Activated naive CD4-positive, alpha-beta T cell treated with anti-CD3 and anti-CD28 coated beads, Interleukin-2, amount 50 U/mL, for 24 hours (primary cell): Measurements from ENCODE around the gene CTRB2.
A peak's percentile ranks its signal among the peaks of the same experiment; 100 is the strongest.
"Not testable (repeated sequence)": the region's sequence is repeated elsewhere in the genome, so short reads cannot be mapped to it uniquely, and the experiment has no call there.

ENCODE experiments used
- H3K27ac Mint-ChIP-seq: one replicate; pipeline ENCODE4 v1.8.0; 2021; ENCODE audit warnings: mild to moderate bottlenecking, mixed read lengths
- H3K27me3 Mint-ChIP-seq: one replicate; pipeline ENCODE4 v1.8.0; 2021; ENCODE audit warnings: mixed read lengths
- H3K36me3 Mint-ChIP-seq: one replicate; pipeline ENCODE4 v1.8.0; 2021; ENCODE audit warnings: mixed read lengths
- H3K4me1 Mint-ChIP-seq: one replicate; pipeline ENCODE4 v1.8.0; 2021; ENCODE audit warnings: mixed read lengths
- H3K4me3 Mint-ChIP-seq: one replicate; pipeline ENCODE4 v1.8.0; 2021; ENCODE audit warnings: mild to moderate bottlenecking, mixed read lengths
- H3K9me3 Mint-ChIP-seq: one replicate; pipeline ENCODE4 v1.8.0; 2021; ENCODE audit warnings: mixed read lengths

Gene CTRB2

GRCh38 chr16:75223129-75223528 is 16.2 kb upstream of the CTRB2 start:
- not testable (repeated sequence) for H3K27ac Mint-ChIP-seq, H3K27me3 Mint-ChIP-seq, H3K36me3 Mint-ChIP-seq, H3K4me3 Mint-ChIP-seq, H3K9me3 Mint-ChIP-seq, H3K4me1 Mint-ChIP-seq

DNA sequence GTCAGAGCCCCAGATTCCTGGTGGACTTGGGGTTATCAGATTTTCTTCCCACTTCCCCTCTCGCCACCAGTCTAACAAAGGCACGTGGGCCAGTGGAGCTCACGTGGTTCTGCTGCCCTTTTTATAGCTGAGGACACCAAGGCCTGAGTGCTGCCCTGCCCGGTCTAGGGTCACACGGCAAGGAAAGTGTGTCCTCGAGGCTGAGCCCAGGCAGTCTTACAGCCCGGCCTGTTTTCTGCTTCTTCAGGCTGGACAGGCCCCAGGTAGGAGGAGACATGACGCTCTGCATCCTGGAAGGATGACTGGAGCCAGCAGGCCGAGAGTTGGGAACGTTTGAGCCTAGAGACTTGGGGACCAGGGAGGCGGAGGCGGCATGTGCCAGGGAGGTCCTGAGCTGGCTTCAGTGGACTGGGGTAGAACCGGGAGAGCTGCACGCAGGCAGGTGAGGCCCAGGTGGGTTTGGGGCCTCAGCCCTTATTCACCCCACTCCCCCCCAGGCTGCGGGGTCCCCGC is 15.4 kb upstream of the CTRB2 start:
- H3K4me1 Mint-ChIP-seq: peaks cover 8% of the 10 kb centered on the region
- no peaks in the 10 kb centered on the region for H3K27me3 Mint-ChIP-seq
- no peaks in the 10 kb centered on the region for H3K36me3 Mint-ChIP-seq
- H3K4me3 Mint-ChIP-seq: no peak overlapping the region
- H3K9me3 Mint-ChIP-seq: no peaks in the 10 kb centered on the region
- H3K27ac Mint-ChIP-seq: no peak overlapping the region

- Mint-ChIP-seq H3K36me3 (no peaks in the 10 kb centered on the region), H3K4me1 (peaks cover 8% of the 10 kb centered on the region), H3K27me3 (no peaks in the 10 kb centered on the region), H3K27ac (peak overlapping the region; percentile 82), H3K9me3 (no peaks in the 10 kb centered on the region), H3K4me3 (peak overlapping the region; percentile 72)
Measured at GRCh38 chr16:75219838-75220237, 12.9 kb upstream of the CTRB2 start.

- Mint-ChIP-seq H3K9me3 (no peaks in the 10 kb centered on the region), H3K4me3 (no peak overlapping the region), H3K4me1 (peaks cover 8% of the 10 kb centered on the region), H3K36me3 (no peaks in the 10 kb centered on the region), H3K27ac (no peak overlapping the region), H3K27me3 (no peaks in the 10 kb centered on the region)
Measured at GRCh38 chr16:75219088-75219487, 12.1 kb upstream of the CTRB2 start.

DNA sequence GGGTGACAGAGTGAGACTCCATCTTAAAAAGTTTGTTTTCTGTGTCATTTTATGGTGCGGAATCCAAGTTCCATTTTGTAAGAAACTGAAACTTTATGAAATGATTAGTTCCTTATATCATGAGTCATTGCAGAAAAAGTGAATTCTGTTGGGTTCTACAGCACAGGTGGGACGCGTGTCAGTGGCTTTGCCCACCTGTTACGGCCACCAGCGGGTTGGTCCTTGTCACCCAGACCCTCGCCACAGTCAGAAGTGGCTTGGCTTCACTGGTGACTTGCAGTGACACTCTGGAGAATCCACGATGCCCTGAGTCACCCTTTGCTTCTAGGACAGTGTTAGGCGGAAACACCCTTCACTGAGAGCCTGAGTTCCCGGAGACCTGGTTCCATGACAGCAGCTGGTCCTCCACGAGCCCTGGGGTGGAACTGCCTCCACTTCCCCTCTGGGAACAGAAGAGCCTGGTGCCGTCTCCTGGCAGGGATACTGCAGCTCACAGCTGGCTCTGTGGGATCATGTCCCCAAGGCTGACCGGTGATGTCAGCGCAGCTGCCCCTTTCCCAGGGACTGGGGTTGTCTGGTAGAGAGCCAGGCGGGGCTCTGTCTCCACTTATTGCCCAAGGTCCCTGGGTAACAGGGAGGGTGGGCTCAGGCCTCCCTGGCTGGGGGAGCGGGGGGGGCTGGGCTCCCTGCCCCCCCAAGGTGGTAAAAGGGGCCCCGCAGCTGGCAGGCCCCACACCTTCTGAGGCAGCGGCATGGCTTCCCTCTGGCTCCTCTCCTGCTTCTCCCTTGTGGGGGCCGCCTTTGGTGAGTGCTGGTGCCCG is 11.5 kb upstream of the CTRB2 start, which contains the start of gene CTRB1:
TSS of gene CTRB1 (plus strand) at position 733 of the 821 bp plus-strand sequence. CDS start at position 753, 20 bp downstream.
- Mint-ChIP-seq H3K4me3 (peak within 1 kb of the TSS; percentile 72), H3K27me3 (no peaks in the 10 kb centered on the region), H3K36me3 (no peaks in the 10 kb centered on the region), H3K4me1 (peaks cover 8% of the 10 kb centered on the region), H3K9me3 (no peaks in the 10 kb centered on the region), H3K27ac (peak within 1 kb of the TSS; percentile 82)

- no peaks in the 10 kb centered on the region for H3K9me3 Mint-ChIP-seq
- no peak overlapping the region for H3K27ac Mint-ChIP-seq
- H3K27me3 Mint-ChIP-seq: no peaks in the 10 kb centered on the region
- H3K36me3 Mint-ChIP-seq: no peaks in the 10 kb centered on the region
- no peak overlapping the region for H3K4me3 Mint-ChIP-seq
- H3K4me1 Mint-ChIP-seq: peaks cover 8% of the 10 kb centered on the region
Measured at GRCh38 chr16:75217389-75217851, 10.5 kb upstream of the CTRB2 start.

DNA sequence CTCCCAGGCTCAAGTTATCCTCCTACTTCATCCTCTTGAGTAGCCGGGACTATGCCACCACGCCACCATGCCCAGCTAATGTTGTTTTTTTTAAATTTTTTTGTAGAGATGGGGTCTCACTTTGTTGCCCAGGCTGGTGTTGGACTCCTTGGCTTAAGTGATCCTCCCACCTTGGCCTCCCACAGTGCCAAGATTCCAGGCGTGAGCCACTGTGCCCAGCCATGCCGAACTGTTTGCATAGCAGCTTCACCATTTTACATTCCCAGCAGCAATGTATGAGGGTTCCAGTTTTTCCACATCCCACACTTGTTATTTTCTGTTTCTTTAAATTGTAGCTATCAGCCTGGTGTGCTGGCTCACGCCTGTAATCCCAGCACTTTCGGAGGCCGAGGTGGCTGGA is 9.6 kb upstream of the CTRB2 start:
- Mint-ChIP-seq H3K9me3 (no peaks in the 10 kb centered on the region), H3K4me3 (no peak overlapping the region), H3K36me3 (no peaks in the 10 kb centered on the region), H3K27ac (no peak overlapping the region), H3K4me1 (peaks cover 8% of the 10 kb centered on the region), H3K27me3 (no peaks in the 10 kb centered on the region)

DNA sequence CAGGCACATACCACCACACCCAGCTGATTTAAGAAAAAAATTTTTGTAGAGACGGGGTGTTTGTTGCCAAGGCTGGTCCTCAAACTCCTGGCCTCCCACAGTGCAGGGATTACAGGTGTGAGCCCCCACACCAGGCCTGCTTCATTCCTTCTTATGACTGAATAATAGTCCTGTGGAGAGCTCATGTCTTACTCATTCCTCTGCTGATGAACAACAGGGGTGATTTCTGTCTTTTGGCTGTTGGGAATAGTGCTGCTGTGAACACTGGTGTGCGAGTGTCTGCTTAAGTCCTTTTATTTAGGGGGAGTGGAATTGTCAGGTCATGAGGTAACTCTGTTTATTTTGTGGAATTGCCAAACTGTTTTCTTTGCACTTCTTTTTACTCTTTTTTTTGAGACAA is 9.2 kb upstream of the CTRB2 start:
- Mint-ChIP-seq H3K27ac (no peak overlapping the region), H3K4me1 (peaks cover 8% of the 10 kb centered on the region), H3K36me3 (no peaks in the 10 kb centered on the region), H3K4me3 (no peak overlapping the region), H3K9me3 (no peaks in the 10 kb centered on the region), H3K27me3 (no peaks in the 10 kb centered on the region)

GRCh38 chr16:75211286-75211685 is 4.3 kb upstream of the CTRB2 start:
- H3K4me1 Mint-ChIP-seq, H3K27me3 Mint-ChIP-seq, H3K36me3 Mint-ChIP-seq, H3K4me3 Mint-ChIP-seq, H3K27ac Mint-ChIP-seq, H3K9me3 Mint-ChIP-seq: not testable (repeated sequence)

- no peak overlapping the region for H3K4me3 Mint-ChIP-seq
- H3K27ac Mint-ChIP-seq: no peak overlapping the region
- no peaks in the 10 kb centered on the region for H3K27me3 Mint-ChIP-seq
- no peaks in the 10 kb centered on the region for H3K4me1 Mint-ChIP-seq
- H3K9me3 Mint-ChIP-seq: no peaks in the 10 kb centered on the region
- H3K36me3 Mint-ChIP-seq: no peaks in the 10 kb centered on the region
Measured at GRCh38 chr16:75209944-75210343, 3.0 kb upstream of the CTRB2 start.

GRCh38 chr16:75209514-75209913 is 2.6 kb upstream of the CTRB2 start:
- not testable (repeated sequence) for H3K27ac Mint-ChIP-seq, H3K4me1 Mint-ChIP-seq, H3K36me3 Mint-ChIP-seq, H3K4me3 Mint-ChIP-seq, H3K9me3 Mint-ChIP-seq, H3K27me3 Mint-ChIP-seq

- Mint-ChIP-seq H3K4me3 (no peak overlapping the region), H3K27me3 (no peaks in the 10 kb centered on the region), H3K36me3 (no peaks in the 10 kb centered on the region), H3K27ac (no peak overlapping the region), H3K4me1 (no peaks in the 10 kb centered on the region), H3K9me3 (no peaks in the 10 kb centered on the region)
Measured at GRCh38 chr16:75208861-75209505, 2.0 kb upstream of the CTRB2 start.

DNA sequence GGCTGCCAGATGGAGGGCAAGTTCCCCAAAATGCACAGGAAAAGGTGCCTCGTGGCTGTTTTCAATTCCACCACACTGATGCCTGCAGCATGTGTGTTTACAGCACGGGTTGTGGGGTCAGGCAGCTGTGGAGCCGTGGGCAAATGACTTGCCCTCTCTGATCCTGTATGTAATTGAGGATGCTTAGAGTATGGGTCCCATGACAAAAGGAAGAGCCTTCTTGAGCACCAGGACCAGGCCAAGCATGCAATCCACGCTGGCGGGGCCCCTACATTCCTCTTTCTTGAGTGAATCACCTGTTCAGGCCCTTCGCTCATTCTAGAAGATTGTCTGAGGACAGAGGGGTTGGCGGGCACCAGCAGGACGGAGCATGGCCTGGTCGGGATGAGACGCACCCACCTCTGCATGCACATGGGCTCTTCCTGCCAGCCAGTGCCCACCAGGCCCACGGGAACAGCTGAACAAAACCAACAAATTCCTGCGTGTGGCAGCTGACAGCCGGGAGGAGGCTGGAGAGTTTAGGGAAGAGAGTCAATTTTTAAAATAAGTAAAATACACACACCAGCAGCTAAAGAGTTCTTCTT is 1.4 kb upstream of the CTRB2 start:
- Mint-ChIP-seq H3K27ac (no peak overlapping the region), H3K4me3 (no peak overlapping the region), H3K27me3 (no peaks in the 10 kb centered on the region), H3K36me3 (no peaks in the 10 kb centered on the region), H3K9me3 (no peaks in the 10 kb centered on the region), H3K4me1 (no peaks in the 10 kb centered on the region)

DNA sequence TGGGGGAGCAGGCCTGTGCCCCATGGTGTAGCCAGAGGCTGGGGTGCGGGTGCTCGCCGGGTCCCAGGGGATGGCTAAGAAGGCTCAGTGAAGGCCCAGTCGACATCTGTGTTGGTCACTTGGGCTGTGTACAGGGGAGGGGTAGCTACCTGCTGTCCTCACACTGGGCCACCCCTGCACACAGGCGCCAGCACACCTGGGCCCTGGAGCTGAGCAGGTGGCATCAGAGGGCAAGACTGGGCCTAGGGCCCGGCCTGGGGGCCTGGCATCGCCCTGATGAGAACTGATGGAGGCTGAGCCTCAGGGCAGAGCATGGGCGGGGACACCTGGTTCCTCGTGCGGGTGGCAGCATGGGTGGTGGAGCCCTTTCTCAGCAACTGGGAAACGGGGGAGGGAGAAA is 870 bp upstream of the CTRB2 start:
- no peak overlapping the region for H3K27ac Mint-ChIP-seq
- no peaks in the 10 kb centered on the region for H3K36me3 Mint-ChIP-seq
- no peaks in the 10 kb centered on the region for H3K4me1 Mint-ChIP-seq
- no peak overlapping the region for H3K4me3 Mint-ChIP-seq
- no peaks in the 10 kb centered on the region for H3K27me3 Mint-ChIP-seq
- H3K9me3 Mint-ChIP-seq: no peaks in the 10 kb centered on the region

- H3K4me3 Mint-ChIP-seq, H3K27ac Mint-ChIP-seq, H3K27me3 Mint-ChIP-seq, H3K9me3 Mint-ChIP-seq, H3K4me1 Mint-ChIP-seq, H3K36me3 Mint-ChIP-seq: not testable (repeated sequence)
Measured at GRCh38 chr16:75205961-75206748, 806 bp downstream of the CTRB2 start.
